ENCODE data around the gene THSD7B.
"Not testable (repeated sequence)": the region's sequence is repeated elsewhere in the genome, so short reads cannot be mapped to it uniquely, and the experiment has no call there.

THSD7B gene

GRCh38 chr2:137316075-137316474 lies 550.7 kb downstream of the THSD7B start:
- peaks cover 11% of the 10 kb centered on the region for H3K9me3 Mint-ChIP-seq

GRCh38 chr2:137321566-137321965 lies 556.2 kb downstream of the THSD7B start:
- Mint-ChIP-seq H3K27ac (no peak overlapping the region), H3K4me3 (no peak overlapping the region), H3K27me3 (ENCODE audit: low read depth) (no peaks in the 10 kb centered on the region), H3K9me3 (no peaks in the 10 kb centered on the region), H3K36me3 (ENCODE audit: low read depth) (no peaks in the 10 kb centered on the region), H3K4me1 (no peaks in the 10 kb centered on the region)
- TF ChIP-seq CTCF (IDR thresholded peaks at IDR 0.05; ENCODE audit: unreplicated experiment in 3 of 3), result no peak

More at GRCh38 chr2:137316075-137316474, 550.7 kb downstream of the THSD7B start:
- no peaks in the 10 kb centered on the region for H3K36me3 Mint-ChIP-seq (ENCODE audit: low read depth)
- no peak overlapping the region for H3K4me3 Mint-ChIP-seq
- no peak for TF ChIP-seq CTCF (IDR thresholded peaks at IDR 0.05; ENCODE audit: unreplicated experiment in 3 of 3)
- no peaks in the 10 kb centered on the region for H3K4me1 Mint-ChIP-seq
- H3K27me3 Mint-ChIP-seq (ENCODE audit: low read depth), result no peaks in the 10 kb centered on the region
- H3K27ac Mint-ChIP-seq, result no peak overlapping the region

GRCh38 chr2:137331562-137331961 lies 566.2 kb downstream of the THSD7B start:
- peaks cover 13% of the 10 kb centered on the region for H3K9me3 Mint-ChIP-seq
- H3K27me3 Mint-ChIP-seq (ENCODE audit: low read depth); H3K27ac Mint-ChIP-seq; H3K4me3 Mint-ChIP-seq; H3K36me3 Mint-ChIP-seq (ENCODE audit: low read depth); H3K4me1 Mint-ChIP-seq: not testable (repeated sequence)

- Mint-ChIP-seq H3K27ac (peak overlapping the region; percentile 11 to 46 (median 41)), H3K4me1 (peaks cover 7% of the 10 kb centered on the region), H3K36me3 (ENCODE audit: low read depth) (no peaks in the 10 kb centered on the region), H3K4me3 (no peak overlapping the region), H3K27me3 (ENCODE audit: low read depth) (no peaks in the 10 kb centered on the region), H3K9me3 (peaks cover 13% of the 10 kb centered on the region)
- TF ChIP-seq CTCF (IDR thresholded peaks at IDR 0.05; ENCODE audit: unreplicated experiment in 3 of 3), result no peak
Measured at GRCh38 chr2:137333386-137334165, 568.2 kb downstream of the THSD7B start.

- TF ChIP-seq CTCF (IDR thresholded peaks at IDR 0.05; ENCODE audit: unreplicated experiment in 3 of 3), result no peak
- Mint-ChIP-seq H3K36me3 (ENCODE audit: low read depth) (no peaks in the 10 kb centered on the region), H3K4me3 (no peak overlapping the region), H3K9me3 (no peaks in the 10 kb centered on the region), H3K27me3 (ENCODE audit: low read depth) (no peaks in the 10 kb centered on the region), H3K4me1 (peaks cover 16% of the 10 kb centered on the region), H3K27ac (no peak overlapping the region)
Measured at GRCh38 chr2:137336067-137336466, 570.7 kb downstream of the THSD7B start.

GRCh38 chr2:137339051-137339450 lies 573.7 kb downstream of the THSD7B start:
- H3K9me3 Mint-ChIP-seq, result no peaks in the 10 kb centered on the region
- peaks cover 4% of the 10 kb centered on the region for H3K27me3 Mint-ChIP-seq (ENCODE audit: low read depth)
- no peaks in the 10 kb centered on the region for H3K36me3 Mint-ChIP-seq (ENCODE audit: low read depth)
- peak overlapping the region in 1 of 3 experiments; percentile 5 for H3K27ac Mint-ChIP-seq
- H3K4me3 Mint-ChIP-seq, result no peak overlapping the region
- no peak for TF ChIP-seq CTCF (IDR thresholded peaks at IDR 0.05; ENCODE audit: unreplicated experiment in 3 of 3)
- H3K4me1 Mint-ChIP-seq, result peaks cover 9% of the 10 kb centered on the region

Data from nephron (organoid).